ENCODE results near the gene FOXN3.
"Not testable (repeated sequence)": the region's sequence is repeated elsewhere in the genome, so short reads cannot be mapped to it uniquely, and the experiment has no call there.

Gene FOXN3

GRCh38 chr14:89164168-89165073, 252.6 kb downstream of the FOXN3 start:
- DNase-seq (ENCODE audit: low read depth), result no peak

GRCh38 chr14:89163031-89163636, 253.9 kb downstream of the FOXN3 start:
- no peak for DNase-seq (ENCODE audit: low read depth)

- DNase-seq (ENCODE audit: low read depth), result no peak
These were observed 254.4 kb downstream of the FOXN3 start for GRCh38 chr14:89162586-89162985.

GRCh38 chr14:89160437-89160836, 256.6 kb downstream of the FOXN3 start:
- no peak for DNase-seq (ENCODE audit: low read depth)

- no peak for DNase-seq (ENCODE audit: low read depth)
These were observed 258.3 kb downstream of the FOXN3 start for GRCh38 chr14:89158701-89159100.

- DNase-seq (ENCODE audit: low read depth), result not testable (repeated sequence)
These were observed 258.9 kb downstream of the FOXN3 start for GRCh38 chr14:89158104-89158503.

GRCh38 chr14:89155491-89155890, 261.5 kb downstream of the FOXN3 start:
- DNase-seq (ENCODE audit: low read depth), result no peak

GRCh38 chr14:89151693-89152092, 265.3 kb downstream of the FOXN3 start:
- DNase-seq (ENCODE audit: low read depth), result not testable (repeated sequence)

- DNase-seq (ENCODE audit: low read depth), result no peak
These were observed 270.8 kb downstream of the FOXN3 start for GRCh38 chr14:89146274-89146673.

- DNase-seq (ENCODE audit: low read depth), result no peak
These were observed 272.4 kb downstream of the FOXN3 start for GRCh38 chr14:89144642-89145041.

GRCh38 chr14:89144066-89144465, 273.0 kb downstream of the FOXN3 start:
- DNase-seq (ENCODE audit: low read depth), result no peak

- no peak for DNase-seq (ENCODE audit: low read depth)
These were observed 273.4 kb downstream of the FOXN3 start for GRCh38 chr14:89143595-89143994.

GRCh38 chr14:89142366-89142765, 274.7 kb downstream of the FOXN3 start:
- no peak for DNase-seq (ENCODE audit: low read depth)

GRCh38 chr14:89141862-89142261, 275.2 kb downstream of the FOXN3 start:
- DNase-seq (ENCODE audit: low read depth), result no peak

- DNase-seq (ENCODE audit: low read depth), result no peak
These were observed 276.7 kb downstream of the FOXN3 start for GRCh38 chr14:89140326-89140725.

- no peak for DNase-seq (ENCODE audit: low read depth)
These were observed 277.4 kb downstream of the FOXN3 start for GRCh38 chr14:89139404-89140247.

GRCh38 chr14:89138846-89139245, 278.2 kb downstream of the FOXN3 start:
- DNase-seq (ENCODE audit: low read depth), result no peak

GRCh38 chr14:89137526-89138163, 279.4 kb downstream of the FOXN3 start:
- no peak for DNase-seq (ENCODE audit: low read depth)

GRCh38 chr14:89136587-89136986, 280.4 kb downstream of the FOXN3 start:
- DNase-seq (ENCODE audit: low read depth), result no peak

GRCh38 chr14:89134640-89135039, 282.4 kb downstream of the FOXN3 start:
- DNase-seq (ENCODE audit: low read depth), result no peak

- no peak for DNase-seq (ENCODE audit: low read depth)
These were observed 285.9 kb downstream of the FOXN3 start for GRCh38 chr14:89131004-89131750.

Data from activated gamma-delta T cell treated with anti-CD3 and anti-CD28 coated beads, Interleukin-2, amount 50 U/mL, for 16 hours (primary cell).